ENCODE data around the gene CREB3.

CREB3 gene

DNA sequence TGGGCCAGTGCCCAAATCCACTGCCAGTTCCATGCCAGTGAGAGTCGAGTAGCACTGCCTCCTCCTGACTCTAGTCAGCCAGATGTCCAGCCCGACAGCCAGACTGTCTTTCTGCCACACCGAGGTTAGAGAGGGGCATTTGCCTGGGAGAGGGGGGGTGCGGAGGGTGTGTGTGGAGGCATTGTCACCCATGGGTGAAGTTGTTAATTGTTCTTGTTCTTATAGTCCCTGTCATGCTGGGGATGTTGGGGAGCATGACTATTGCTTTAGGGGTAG lies 17.7 kb downstream of the CREB3 start:
- no peak for DNase-seq

DNA sequence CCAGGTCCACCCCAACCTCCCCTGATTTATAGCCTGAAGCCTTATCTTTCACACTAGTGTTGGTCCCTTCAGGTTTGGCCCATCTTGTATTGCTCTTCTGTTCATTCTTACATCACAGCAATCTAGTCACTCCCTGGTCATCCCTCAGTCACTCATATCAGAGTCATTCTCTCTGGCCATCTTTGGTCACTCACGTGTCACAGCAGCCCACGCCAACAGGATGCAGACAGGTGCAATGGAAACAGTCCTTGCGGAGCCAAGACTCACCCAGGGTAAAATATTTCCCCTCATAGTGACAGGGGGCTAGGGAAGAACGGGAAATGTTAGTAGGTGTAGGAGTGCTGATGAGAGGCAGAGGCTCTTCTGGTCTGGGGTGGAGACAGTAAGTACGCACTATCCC lies 21.0 kb downstream of the CREB3 start:
- no peak for DNase-seq

DNA sequence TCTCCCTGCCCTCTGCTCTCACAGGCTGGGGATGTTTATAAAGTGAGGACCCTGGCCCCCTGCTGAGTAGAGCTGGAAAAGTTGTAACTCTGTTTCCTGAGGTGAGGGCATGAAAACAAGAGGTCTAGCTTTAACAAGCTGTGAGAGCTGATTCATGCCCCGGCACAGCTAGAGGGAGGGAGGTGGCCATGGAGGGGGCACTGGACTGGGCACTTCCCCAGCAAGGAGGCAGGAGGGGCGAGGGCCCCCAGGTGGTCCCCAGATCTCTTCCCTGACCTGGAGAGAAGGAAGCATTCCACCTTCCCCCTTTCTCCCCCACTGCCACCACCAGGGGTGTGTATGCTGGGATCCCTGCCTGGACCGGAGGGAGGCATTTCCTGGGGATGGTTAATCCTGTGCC lies 21.8 kb downstream of the CREB3 start, which contains the start of gene MSMP:
Gene MSMP, minus strand, starts transcription at position 13 of the 400 bp plus-strand sequence. CDS start 147 bp downstream, outside the sequence.
- no peak for DNase-seq

DNA sequence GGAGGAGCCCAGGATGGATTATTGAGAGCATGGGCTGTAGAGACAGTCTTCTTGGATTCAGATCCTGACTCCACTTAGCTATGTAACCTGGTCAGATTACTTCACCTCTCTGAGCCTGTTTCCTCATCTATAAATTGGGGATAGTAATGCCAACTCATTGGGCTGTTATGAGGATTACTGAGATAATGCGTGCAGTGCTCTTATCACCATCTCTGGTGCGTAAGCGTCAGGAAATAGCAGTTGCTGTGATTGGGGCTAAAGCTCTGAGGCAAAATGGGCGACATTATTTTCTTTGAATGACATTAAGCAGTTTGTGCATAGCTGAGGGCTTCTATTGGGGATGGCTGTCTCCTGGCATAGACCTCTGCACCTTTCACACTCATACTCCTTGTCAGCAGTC lies 22.6 kb downstream of the CREB3 start:
- no peak for DNase-seq

DNA sequence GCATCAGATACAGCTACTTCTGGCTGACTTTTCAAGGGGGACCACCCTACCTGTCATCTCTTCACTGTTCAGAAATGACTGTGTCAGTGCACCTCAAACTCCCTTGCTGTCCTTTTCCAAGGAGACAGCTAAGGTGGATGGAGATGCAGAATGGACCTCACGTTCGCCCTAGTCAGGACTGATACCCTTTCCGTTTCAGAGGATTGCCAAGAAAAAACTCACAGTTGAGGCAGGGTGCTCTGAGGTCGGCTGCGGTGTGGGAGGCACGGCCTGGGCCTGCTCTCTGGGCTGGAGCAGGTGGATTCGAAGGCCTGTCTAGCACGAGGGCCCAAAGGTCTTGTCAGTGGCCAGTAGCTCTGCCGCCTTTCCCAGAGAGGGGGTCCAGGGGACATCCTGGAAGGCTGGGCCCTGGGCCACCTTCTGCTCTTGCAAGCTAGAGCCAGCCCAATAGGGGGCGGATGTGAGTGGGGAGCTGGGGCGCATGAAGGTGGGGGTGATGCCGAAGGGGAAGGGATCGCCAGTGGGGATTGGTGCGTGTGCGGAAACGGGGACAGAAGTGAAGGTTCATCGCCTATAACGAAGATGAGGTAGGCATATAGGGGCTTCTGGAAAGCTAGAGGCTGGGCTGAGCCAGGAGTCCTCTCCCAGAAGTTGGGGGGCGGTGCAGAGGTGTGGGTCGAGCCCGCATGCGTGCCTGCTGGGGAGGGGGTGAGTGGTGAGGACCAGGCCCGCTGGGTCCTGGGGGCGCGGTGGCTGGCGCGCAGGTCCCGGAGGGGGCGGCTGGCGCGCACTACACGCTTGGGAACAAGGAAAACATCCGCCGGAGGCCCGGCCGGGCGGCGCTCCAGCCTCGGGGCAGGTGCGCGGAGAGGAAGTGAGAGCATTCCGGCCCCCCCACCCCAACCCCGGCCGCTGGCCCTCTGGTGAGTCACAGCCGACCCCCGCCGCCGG lies 24.1 kb downstream of the CREB3 start:
- peak; percentile 67 for DNase-seq

DNA sequence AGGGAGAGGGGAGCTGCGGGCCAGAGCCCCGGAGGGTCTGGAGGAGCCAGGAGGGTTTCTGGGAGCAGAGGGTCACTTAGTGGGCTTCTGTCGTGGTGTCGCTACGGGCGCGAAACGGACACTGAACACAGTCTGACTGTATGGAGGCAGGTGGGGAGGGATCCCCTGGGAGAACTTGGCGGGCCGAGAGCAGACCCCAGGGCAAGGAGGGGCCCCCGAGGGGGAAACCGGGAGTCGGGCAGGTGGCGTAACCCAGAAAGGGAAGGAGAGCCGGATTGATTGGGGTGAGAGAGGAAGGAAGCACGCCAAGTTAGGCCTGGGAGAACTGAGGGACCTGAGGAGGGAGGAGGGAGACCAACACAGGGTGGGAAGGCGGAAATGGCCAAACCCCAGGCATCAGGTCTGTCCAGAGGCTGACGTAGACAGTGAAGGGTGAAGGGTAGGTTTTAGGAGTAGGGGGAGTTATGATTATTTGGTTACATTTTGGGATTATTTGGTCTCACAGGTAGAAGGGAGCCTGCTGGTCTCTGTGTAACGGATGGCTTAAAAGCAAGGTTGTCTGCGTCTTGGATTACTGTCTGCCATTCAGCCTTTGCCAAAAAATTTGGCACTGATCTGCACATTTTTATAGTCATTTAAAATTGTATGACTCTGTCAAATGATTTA lies 24.9 kb downstream of the CREB3 start:
- DNase-seq: peak; percentile 57

DNA sequence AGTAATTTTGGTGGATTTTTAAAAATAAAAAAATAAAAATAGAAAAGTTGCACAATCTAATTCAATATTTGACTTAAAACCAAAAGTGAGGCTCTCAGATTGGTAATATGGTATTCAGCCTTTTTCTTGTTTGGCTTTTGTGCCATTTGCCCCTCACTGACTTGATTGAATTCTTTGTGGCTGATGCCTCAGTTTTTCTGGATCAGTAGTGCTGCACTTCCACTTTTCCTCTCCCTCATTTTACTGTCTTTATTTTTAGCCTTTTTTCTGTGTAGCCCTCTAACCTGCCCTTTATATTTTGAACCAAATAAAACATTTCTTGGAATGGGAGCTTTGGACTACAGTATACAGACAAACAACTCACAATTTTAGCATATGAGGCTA lies 25.4 kb downstream of the CREB3 start:
- no peak for DNase-seq

DNA sequence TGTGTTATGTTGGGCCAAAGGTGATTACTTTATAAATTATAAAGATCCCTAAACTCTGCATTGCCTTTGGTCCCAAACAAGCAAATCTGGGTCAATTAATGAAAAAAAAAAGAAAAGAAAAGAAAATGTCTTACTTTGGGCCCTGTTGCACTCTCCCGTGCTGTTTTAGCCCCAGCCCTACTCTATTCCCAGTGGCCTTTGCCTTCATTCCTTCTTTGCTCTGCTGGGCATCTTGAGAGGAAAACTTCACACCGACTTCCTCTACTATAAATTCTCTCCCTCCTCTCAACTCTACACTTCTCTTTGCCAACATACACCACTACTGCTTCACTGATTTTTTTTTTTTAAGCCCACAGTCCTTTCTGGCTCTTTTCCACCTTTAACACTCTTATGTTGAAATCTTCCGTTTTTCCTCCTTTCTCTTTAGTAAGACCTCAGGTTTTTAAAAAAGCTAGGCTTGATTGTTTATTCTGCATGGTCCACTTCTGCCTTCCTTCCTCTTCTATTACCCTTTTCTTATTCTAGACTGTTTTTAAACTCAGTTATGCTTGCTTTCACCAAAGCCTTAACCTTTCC lies 26.1 kb downstream of the CREB3 start:
- DNase-seq: no peak

DNA sequence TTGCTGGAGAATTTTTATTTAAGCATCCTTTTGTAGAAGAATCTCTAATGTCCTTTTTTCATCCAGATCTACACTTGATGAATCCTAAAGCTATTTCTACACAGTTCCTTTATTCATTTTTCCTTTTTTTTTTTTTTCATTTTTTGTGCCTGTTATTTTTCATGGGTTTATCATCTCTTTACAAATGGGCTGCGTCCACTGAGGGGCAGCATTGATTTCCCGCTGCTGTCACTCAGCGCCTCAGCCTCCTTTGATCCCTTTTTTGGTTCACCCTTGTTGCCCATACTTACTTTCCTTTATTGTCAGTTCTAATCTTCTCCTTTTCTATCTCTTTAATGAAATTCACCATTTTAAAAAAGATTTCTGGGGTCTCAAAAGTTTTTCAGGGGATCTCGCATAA lies 27.3 kb downstream of the CREB3 start:
- DNase-seq: no peak

DNA sequence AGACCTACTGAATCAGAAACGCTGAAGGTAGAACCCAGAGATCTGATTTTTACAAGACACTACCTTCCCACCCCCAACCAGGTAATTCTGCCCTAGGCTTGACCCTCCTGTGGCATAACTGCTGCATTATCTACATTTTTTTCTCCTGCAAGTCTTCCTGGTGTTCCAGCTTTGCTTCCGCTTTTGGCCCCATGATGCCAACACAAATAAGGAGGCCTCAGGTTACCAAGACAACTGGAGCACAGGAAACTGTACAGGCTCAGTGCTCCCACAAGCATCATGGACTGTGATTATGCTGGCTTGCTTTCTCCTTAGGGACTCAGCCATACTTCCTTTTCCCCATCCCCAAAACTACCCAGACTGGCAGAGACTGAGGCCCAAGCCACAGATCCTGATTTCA lies 28.2 kb downstream of the CREB3 start:
- no peak for DNase-seq

DNA sequence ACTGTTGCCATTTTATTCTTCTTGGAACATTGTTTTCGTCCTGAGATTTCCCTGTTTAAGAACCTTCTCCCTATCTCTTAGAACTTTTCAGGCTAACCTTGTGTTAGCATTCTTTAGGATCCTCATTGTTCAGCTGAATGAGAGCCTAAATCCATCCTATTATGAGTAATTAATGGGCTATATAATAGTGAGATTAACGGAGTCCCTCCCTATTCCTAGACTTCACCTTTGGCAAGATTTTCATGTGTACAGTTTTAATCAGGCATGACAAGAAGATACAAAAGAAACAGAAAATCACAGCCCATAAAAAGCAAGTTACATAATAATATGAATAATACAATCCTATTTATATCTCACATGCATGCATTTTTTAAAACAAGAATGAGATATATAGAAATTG lies 30.7 kb downstream of the CREB3 start:
- no peak for DNase-seq

DNA sequence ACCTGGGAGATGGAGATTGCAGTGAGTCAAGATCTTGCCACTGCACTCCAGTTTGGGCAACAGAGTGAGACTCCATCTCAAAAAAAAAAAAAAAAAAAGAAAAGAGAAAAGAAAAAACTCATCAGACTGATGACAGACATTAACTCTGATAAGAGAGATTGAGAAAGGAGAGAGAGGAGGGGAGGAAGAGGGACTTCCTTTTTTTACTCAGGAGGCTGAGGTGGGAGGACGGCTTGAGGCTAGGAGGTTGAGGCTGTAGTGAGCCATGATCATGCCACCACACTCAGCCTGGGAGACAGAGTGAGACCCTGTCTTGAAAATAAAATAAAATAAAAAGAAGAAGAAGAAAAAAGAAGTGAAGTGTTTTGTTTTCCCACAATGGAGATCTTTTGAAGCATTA lies 31.3 kb downstream of the CREB3 start:
- DNase-seq: no peak

DNA sequence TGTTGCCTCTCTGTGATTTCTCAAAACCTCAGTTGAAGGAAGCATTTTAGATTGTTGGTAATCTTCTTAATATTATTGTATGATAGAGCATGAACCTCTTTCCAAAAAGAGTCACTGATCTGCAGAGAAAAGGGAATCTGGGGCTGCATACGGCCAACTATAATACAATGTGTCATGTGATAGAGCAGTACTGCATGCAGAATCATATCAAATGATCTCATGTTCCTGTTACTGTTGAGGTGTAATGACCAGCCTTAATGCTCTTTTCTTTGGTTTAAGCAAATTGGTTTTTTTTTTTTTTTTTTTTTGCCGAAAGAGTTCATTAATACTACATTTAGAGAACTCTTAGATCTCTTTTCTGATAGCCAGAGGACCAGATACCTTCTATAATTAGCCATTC lies 34.5 kb downstream of the CREB3 start:
- no peak for DNase-seq

DNA sequence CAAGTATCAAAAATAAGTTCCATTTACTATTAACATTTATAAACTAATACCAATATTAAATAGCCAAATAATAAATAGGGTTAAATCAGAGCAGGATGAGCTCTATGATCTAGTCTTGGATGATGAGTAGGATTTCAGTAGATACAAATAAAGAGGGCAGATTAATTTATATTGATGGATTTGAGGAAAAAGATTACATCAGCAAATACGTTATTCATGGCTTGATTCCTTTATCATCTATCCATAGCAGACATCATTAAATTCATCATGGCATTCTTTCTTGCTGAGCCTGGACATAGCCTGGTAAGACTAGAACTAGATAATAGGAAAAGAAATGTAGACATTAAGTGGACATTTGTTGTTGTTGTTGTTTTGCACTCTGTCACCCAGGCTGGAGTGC lies 35.0 kb downstream of the CREB3 start:
- no peak for DNase-seq

DNA sequence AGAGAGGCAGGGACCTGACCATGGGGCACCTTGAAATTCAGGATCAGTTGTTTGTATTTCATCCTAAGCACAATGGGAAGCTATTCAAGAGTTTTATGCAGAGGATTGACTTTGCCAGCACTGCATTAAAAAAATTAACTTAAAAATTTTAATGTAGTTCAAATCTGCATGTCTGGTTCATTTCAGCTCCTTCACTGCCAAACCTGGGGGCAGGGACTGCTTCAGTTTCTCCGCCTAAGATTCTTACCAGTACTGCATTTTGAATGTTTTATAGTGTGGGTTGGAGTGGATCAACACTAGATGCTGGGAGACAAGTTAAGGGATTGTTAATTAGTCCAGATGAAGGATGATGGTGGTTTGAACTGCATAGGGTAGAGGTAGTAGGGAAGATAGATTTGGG lies 37.3 kb downstream of the CREB3 start:
- DNase-seq: no peak

DNA sequence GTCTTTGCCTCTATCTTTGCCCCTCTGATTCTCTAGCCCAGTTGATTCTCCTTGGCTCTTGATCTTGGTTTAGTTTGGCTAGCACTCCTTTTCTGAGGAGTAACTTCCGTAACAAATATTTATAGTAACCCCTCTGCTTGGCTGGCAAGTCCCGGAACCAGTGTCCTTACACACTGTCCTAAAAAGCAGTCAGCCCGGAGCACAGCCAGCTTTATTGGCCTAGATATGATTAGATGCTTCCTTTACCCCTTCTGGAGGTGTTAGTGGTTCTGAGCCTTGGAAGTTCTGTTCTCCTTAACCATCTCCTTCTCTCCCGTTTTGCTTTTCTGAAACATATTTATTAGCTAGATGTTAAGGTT lies 38.6 kb downstream of the CREB3 start:
- DNase-seq: no peak

DNA sequence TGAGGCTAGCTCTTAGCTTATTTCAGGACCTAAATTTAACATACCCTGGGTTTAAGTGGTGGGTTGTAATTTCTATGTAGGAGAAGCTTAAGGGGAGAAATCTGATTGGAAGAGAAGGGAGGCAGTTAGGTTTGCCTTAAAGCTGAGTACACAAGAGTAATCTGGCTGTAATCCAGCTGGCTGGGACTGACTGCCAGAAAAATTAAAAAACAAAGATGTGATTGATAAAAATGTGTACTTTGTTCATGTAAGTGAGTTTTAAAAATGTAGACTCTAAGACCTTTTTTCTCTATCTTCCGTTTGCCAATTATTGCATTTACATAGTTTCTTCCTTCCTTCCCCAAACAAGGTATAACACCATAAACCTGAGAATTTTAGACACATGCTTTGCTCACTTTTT lies 39.1 kb downstream of the CREB3 start:
- peak; percentile 84 for DNase-seq

DNA sequence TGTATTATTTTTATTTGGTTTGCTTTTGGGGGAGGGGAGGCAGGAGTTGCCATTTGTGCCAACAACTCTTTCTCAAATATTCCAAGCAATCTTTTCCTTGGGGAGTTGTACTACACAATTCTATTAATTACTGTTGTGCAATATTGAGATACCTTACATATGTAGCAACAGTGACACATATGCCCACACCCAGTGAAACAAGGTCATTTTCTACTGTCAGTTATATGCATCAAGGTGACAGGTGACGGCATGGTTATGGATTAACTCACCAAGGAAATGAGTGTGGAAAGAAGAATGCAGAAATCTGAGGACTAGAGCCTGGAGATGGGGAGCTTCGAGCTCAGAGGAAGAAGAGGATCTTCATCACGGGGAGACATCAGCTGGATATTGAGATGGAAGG lies 39.5 kb downstream of the CREB3 start:
- DNase-seq: peak; percentile 55

DNA sequence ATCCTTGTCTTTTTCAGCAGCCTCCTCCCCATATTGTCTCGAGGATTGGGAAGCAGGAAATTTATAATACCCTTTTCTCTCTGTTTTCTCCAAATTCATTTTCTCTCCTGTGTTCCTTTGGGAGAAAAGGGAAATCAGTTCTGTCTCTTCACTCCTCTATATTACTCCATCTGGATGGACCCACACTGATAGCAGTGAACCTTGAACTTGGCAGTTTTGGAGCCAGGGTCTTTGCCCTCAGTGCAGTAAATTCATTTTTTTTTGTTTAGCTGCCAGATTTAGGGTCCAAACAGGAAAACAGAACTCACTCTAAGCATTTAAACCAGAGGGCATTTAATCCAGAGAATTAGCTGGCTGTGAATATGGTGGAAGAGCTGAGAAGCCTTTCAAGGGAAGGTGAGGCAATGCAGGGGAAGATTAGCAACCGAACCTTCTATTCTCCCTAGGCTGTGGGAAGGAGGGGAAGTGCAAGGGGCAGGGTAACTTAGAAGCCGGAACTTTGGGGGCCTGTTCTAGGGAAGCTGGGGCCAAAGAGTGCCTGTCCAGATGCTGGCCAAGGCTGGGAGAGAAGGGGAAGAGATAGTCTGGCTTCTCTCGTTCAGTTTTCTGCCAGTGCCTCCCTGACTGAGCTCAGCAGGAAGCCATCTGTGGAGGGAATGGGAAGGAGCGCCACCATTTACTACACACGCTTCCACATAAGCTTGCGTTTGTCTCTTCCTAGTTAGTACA lies 42.6 kb downstream of the CREB3 start:
- peak; percentile 28 for DNase-seq

DNA sequence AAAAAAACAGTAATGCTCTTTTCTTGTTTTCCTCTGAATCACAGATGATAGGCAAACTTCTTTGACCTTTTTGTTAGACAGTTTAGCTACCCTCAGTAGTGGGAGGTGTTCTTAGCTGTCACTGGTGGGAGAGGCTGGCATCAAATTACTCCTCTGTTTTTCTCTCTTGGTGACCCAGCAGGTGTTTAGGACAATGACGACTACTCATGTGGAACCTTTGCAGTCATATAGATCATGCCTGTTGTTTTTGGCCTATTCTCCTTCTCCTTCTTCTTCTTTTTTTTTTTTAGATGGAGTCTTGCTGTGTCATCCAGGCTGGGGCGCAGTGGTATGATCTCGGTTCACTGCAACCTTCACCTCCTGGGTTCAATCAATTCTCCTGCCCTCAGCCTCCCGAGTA lies 43.6 kb downstream of the CREB3 start:
- peak; percentile 89 for DNase-seq

DNA sequence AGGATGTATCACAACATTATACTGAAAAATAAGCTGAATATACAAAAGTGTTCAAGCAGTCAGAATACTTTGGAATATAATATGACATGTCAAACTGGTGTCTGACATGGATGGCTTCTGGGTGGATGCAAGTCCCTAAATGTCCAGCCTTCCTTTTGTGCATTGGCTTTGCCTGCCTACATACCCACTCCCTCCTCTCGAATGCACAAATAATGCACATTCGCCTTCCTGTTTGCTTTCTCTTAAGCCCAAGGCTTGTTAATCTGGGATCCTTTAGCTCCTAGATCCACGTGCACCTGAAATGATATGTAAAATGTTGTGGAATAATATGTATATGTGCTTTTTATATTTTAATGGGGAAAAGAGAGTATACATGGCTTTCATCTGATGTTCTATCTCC lies 46.0 kb downstream of the CREB3 start:
- no peak for DNase-seq

DNA sequence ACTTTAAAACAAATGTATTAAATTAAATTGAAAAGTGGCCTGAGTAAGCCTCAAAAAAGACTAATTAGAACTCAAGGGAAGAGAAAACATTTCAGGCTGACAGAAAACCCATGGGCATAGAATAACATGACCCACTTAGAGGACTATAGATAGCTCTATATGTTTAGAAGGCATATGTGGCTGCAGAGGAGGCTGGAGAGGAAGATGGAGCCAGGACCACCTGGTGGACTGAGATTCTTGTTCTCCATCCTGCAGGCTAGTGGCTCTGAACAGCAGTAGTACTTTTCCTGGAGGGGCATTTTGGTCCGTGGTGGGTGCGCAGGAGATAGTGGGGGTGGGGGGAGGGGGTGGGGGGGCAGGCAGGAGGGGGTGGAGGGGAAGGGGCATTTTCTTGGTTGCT lies 48.6 kb downstream of the CREB3 start:
- no peak for DNase-seq

DNA sequence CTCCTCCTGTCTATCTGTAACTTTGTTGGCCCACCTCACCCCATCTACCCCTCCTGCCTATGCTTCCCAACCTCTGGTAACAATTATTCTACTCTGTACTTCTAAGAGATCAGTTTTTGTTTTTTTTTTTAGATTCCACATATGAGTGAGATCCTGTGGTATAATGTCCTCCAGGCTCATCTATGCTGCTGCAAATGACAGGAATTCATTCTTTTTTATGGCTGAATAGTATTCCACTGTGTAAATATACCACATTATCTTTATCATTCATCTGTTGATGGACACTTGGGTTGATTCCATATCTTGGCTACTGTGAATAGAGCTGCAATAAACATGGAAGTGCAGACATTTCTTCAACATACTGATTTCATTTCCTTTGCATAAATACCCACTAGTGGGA lies 51.0 kb downstream of the CREB3 start:
- no peak for DNase-seq
